Right cardiac atrium (tissue), 5 donors: ENCODE results near the gene BCL2L11. TPM values are rescaled to one million over a fixed set of nuclear protein-coding genes. Genes with fewer than 3 reads are reported as not detected.

Source experiments
- ATAC-seq, 2 donors: fragments of 200-7000 bp; cut with Tn5 transposase; one replicate each; pipeline versions ENCODE4 v1.8.0 to v1.9.1; 2020; ENCODE audit warnings: moderate library complexity in 2 of 2, mild to moderate bottlenecking in 1 of 2
- DNase-seq, 3 donors: peaks; one replicate each; pipeline ENCODE4 v3.0.0-alpha.2; 2020
- H3K27ac ChIP-seq: one replicate; pipeline ENCODE4 v1.5.1; 2013; ENCODE audit warnings: mild to moderate bottlenecking, low read length, control low read depth, moderate library complexity
- H3K27me3 ChIP-seq: one replicate; pipeline ENCODE4 v1.6.1; 2013; ENCODE audit not compliant: control insufficient read depth, insufficient read depth
- H3K4me1 ChIP-seq: one replicate; pipeline ENCODE4 v1.6.1; 2013; ENCODE audit warnings: low read length; ENCODE audit not compliant: control insufficient read depth, insufficient read depth
- H3K4me3 ChIP-seq: one replicate; pipeline ENCODE4 v1.5.1; 2013; ENCODE audit warnings: low read length, control low read depth
- H3K9me3 ChIP-seq: one replicate; pipeline ENCODE4 v1.6.1; 2013; ENCODE audit warnings: low read length; ENCODE audit not compliant: control insufficient read depth
- WGBS: extraction: QIAGEN DNeasy Blood & Tissue Kit; methylation state at CpG from one replicate; pipeline ENCODE4 v1.1.7; 2013; 5-methylcytosine and 5-hydroxymethylcytosine counted together
- intact Hi-C, 4 donors: fragments of 100-400 bp; cut with DNase I; formaldehyde crosslinking; loops; one replicate each; pipeline versions ENCODE4 v1.11.0 to v1.14.0; 2022 to 2023
- polyA plus RNA-seq: library from polyadenylated mRNA; stranded (reverse); fragments of 200-250 nt; gene quantifications from one replicate; pipeline ENCODE4 v1.2.3, GENCODE V29; 2013
- total RNA-seq, 4 donors: library from RNA; stranded (reverse); fragmentation: NEBNext Ultra II Directional; extraction: Animal tissue kit (Norgen Biotek cat#: 25700); gene quantifications; one replicate each; pipeline ENCODE4 v1.2.1, GENCODE V29; 2021
- donor health status: healthy with polysubstance abuse.
- donor health status: DM: no; HTN: yes; CAD: no.
- donor health status: DM: no; HTN: no; CAD: no.
- donor health status: DM: no; HTN: yes; CAD: no; lungs with severe emphysema.
- donor health status: DM: yes; HTN: yes; CAD: no.

BCL2L11 gene
- total and polyA plus RNA-seq, 5 donors = 6.2 to 21.7 (median 15.7) TPM

DNA sequence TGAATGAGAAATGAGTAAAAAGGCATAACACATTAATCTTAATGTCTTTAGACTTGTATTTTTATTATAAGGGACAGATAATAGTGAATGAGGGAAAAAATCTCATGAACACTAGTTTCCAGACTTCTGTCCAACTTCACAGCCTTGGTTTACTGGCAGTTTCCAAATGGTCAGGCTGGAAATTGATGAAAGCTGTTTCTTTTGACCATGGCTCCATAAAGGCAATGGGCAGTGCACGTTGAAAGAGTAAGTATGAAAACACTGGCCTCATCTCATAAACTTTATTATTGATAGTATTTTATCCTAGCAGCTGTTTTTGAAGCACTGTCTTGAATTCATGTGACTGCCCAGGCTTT lies 23.1 kb downstream of the BCL2L11 start:
- intact Hi-C loops = no loop called here
- H3K4me1 ChIP-seq = no peaks in the 10 kb centered on the region
- DNase-seq (no peak), ATAC-seq (no peak)
- no peaks in the 10 kb centered on the region for H3K9me3 ChIP-seq
- no peak overlapping the region for H3K27ac ChIP-seq
- WGBS = 67% methylated on average over 1 of the region's 1 CpG
- no peak overlapping the region for H3K4me3 ChIP-seq
- no peaks in the 10 kb centered on the region for H3K27me3 ChIP-seq

DNA sequence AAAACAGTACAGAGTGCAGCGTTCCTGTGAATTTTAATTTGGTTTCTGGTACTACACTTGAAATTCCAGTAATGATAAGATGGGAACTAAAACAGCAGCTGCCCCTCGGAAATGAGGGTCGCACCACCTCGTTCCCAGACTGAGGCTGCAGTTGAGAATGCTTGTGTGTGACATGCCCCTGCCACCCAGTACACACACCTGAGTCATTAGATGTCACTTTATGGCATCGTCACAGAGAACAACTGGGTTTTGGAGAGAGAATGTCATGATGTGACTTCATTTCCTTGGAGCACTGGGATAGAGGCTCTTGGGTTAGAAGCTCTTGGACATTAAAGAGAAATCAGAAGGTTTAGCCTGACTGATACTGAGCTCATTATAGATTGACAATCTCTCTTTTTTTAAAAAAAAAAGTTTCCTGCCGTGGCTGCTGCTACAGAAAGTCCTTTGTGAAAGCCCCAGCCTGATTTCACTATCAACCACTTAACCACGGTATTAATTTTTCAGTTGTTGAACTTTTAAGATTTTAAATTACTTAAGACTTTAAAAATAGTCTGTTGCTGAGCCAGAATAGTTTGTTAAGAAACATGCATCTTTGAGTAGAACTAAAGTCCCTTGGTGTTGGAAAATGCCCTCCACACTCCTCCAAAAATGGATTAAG lies 24.5 kb downstream of the BCL2L11 start:
- Histone ChIP-seq H3K27ac (no peak overlapping the region), H3K4me3 (no peak overlapping the region), H3K4me1 (no peaks in the 10 kb centered on the region), H3K9me3 (no peaks in the 10 kb centered on the region), H3K27me3 (no peaks in the 10 kb centered on the region)
- WGBS = 79% methylated on average over 7 of the region's 7 CpGs
- ATAC-seq = no peak
- intact Hi-C loops = no loop called here
- no peak for DNase-seq

DNA sequence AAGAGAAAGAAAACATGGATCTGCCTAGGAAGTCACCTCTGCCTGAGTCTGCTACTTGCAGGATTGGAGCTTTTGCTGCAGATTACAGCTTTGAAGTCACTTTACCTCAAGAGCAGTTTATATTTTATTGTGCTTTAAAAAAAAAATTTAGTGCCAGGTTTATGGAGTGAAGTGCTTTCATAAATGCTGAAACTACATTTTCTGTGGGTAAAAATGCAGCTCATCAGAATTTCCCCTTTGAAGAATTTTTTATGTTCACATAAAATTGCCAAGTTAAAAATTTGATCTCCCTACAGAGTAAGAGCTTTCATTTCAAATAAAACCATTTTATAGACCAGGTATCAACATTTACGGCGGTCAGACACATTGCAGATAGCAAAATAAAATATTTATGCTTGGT lies 25.2 kb downstream of the BCL2L11 start:
- Histone ChIP-seq H3K9me3 (no peaks in the 10 kb centered on the region), H3K4me1 (no peaks in the 10 kb centered on the region), H3K4me3 (no peak overlapping the region), H3K27me3 (no peaks in the 10 kb centered on the region), H3K27ac (no peak overlapping the region)
- ATAC-seq (no peak), DNase-seq (no peak)
- intact Hi-C loops = no loop called here
- 100% methylated on average over 2 of the region's 2 CpGs for WGBS

DNA sequence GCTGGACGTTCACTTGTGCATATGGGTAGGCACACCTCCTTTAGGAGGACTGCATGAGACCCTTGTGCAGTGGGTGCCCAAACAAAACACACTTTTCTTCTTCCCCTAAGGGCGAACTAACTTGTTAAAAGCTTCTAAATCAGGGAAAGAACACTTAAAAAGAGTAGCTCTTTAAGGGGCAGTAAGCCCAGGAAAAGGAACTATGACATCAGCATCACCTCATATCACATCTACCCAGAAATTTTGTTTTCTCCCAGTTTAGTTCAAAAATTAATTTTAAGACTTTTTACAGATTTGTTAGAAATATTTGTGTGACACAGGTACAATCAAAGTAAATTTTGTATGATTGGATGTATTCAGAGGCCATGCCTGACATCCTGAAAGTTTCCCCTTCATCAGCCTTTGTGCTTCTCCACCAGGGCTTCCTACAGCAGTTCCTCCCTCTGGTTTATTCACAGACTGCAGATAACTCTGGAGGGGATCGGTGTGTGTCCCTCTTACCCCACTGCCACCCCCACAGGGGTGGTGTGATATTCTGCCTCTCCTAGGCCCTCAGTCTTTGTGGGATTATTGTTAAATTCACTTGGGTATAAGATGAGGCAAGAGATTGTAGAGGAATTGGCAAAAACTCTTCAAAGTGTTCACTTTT lies 27.6 kb downstream of the BCL2L11 start:
- Histone ChIP-seq H3K27ac (no peak overlapping the region), H3K9me3 (no peaks in the 10 kb centered on the region), H3K27me3 (no peaks in the 10 kb centered on the region), H3K4me3 (no peak overlapping the region), H3K4me1 (no peaks in the 10 kb centered on the region)
- DNase-seq = no peak
- 74% methylated on average over 3 of the region's 3 CpGs for WGBS
- intact Hi-C loops = no loop called here
- ATAC-seq = peak in 1 of 2 donors; percentile 37

DNA sequence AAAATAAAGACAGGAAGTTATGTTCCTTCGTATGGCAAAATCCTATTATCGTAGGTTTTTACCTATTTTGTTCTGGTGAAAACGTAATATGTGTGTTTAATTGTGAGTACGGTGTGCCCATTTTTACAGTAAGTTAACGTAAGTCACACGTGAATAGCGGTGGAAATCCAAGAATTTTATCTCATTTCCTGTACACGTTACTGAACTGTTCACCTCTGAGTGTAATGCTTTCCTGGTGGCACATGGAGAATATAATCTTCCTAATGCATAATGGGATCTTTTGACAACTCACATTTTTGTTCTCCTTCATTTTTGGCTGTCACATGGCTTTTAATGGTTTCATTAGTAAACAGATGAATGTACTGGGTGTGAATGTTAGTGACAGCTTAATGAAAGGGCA lies 28.2 kb downstream of the BCL2L11 start:
- Histone ChIP-seq H3K27ac (no peak overlapping the region), H3K27me3 (no peaks in the 10 kb centered on the region), H3K4me3 (no peak overlapping the region), H3K4me1 (no peaks in the 10 kb centered on the region), H3K9me3 (no peaks in the 10 kb centered on the region)
- ATAC-seq (peak in 1 of 2 donors; percentile 48), DNase-seq (no peak)
- intact Hi-C loops = no loop called here
- 54% methylated on average over 8 of the region's 8 CpGs for WGBS

DNA sequence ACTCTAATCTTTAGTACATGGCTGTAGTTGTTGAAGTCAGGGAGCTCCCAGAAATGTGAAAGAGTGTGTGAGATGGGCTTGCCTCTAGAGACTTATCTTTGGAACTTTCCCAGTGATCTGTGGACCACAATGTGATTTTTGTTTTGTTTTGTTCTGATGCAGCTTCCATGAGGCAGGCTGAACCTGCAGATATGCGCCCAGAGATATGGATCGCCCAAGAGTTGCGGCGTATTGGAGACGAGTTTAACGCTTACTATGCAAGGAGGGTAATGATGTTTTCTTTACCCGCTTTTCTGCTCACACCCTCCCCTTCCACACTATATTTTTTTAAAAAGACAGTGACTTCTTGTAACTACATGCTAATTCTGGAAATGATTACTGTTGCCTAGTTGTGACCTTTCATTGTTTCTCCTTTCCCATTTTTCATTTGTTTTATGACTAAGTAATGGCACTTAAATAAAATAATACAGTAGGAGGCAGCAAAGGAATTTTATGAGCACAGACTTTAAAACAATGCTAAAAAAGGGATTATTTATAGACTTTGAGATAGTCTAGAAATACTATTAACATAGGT lies 29.3 kb downstream of the BCL2L11 start:
- ATAC-seq (no peak), DNase-seq (no peak)
- Histone ChIP-seq H3K4me3 (no peak overlapping the region), H3K27ac (no peak overlapping the region), H3K27me3 (no peaks in the 10 kb centered on the region), H3K4me1 (peaks cover 3% of the 10 kb centered on the region), H3K9me3 (no peaks in the 10 kb centered on the region)
- 73% methylated on average over 7 of the region's 7 CpGs for WGBS
- intact Hi-C loops = no loop called here

DNA sequence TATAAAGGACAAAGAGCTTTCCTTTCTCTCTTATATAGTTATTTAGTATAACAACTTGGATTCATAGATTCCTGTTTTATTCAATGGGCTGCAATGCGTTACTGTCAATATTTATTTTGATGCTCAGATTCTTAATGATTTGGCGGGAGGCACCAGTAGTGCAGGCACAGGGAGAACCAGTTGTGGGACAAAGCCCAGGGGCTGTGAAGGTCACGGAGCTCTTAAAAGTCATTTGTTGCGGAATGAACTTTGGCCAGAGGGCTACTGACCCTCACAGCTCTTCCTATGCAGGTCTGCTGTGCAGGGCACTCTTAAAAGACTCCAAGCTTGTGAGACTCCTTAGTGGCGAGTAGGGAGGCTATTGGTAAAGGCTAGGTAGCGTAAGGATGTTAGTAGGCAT lies 34.0 kb downstream of the BCL2L11 start:
- ATAC-seq = no peak
- Histone ChIP-seq H3K9me3 (no peaks in the 10 kb centered on the region), H3K4me1 (peaks cover 11% of the 10 kb centered on the region), H3K27ac (no peak overlapping the region), H3K27me3 (no peaks in the 10 kb centered on the region), H3K4me3 (no peak overlapping the region)
- intact Hi-C loops = no loop called here
- WGBS = 97% methylated on average over 6 of the region's 6 CpGs
- no peak for DNase-seq

DNA sequence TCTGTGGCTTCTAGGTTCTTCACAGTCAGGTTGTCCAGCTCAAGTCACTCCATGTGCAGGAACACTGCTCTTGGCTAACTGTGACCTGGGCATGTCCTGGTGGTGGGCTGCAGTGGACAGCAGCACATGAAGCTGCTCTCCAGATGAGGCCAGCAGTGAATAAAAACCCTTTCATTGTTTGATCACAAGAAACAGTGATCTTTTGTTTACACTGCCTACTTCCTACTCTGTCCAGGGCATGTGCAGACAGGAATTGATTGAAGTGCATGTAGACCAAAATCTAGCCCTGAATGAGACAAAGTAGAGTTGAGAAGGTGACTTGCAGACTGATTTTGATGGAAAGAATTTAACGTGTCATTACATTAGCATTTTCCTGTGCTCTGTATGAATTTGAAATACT lies 34.9 kb downstream of the BCL2L11 start:
- 81% methylated on average over 1 of the region's 1 CpG for WGBS
- intact Hi-C loops = no loop called here

DNA sequence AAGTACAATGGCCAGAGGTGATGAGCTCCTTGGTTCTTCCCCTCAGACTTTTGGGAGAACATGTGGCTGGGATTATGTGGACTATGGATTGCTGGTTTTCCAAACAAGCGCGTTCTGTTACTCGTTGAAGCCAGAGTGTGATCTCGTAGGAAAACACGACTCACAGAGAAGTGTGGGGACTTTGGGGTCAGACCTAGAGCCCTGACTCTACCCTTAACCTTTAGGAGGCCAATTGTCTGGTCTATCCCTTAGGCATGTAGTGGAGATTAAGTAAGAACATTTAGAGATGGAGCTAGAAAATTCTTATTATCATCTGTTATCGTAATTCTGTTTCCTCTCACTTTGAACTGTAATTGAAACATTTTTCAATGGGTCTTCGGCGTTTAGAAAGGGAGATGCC lies 35.8 kb downstream of the BCL2L11 start:
- Histone ChIP-seq H3K4me3 (no peak overlapping the region), H3K9me3 (no peaks in the 10 kb centered on the region), H3K27ac (no peak overlapping the region), H3K27me3 (no peaks in the 10 kb centered on the region), H3K4me1 (peaks cover 13% of the 10 kb centered on the region)
- ATAC-seq (no peak), DNase-seq (no peak)
- WGBS = 88% methylated on average over 8 of the region's 8 CpGs
- intact Hi-C loops = no loop called here

More for the DNA sequence above, 34.9 kb downstream of the BCL2L11 start:
- Histone ChIP-seq H3K4me3 (no peak overlapping the region), H3K27me3 (no peaks in the 10 kb centered on the region), H3K4me1 (peaks cover 11% of the 10 kb centered on the region), H3K9me3 (no peaks in the 10 kb centered on the region), H3K27ac (no peak overlapping the region)
- DNase-seq (no peak), ATAC-seq (no peak)

DNA sequence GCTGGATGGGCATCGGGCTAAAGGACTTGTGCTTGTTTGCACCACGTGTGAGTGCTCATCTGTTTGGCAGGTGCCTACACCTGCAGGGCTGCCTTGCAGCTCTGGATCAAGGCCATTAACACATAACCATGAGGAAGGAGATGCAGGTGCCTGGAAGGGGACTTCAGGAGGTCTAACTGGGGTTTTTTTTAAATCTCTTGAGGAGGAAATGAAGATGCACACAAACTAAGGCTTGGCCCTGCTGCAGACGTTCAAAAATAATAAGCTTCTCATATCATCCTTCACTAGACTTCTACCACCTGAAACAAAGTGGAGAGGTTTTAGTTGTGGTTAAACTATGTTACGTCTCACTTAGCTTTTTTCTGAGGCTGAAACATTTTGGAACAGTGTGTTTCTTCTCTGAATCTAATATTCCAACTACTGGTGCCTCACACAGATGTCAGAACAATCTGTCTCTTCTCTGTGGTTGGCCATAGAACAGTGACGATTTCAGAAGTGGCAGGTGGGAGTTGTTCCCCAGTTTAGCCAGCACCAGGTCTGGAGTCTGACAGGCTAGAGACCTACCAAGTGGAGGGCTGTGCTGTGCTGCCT lies 36.5 kb downstream of the BCL2L11 start:
- Histone ChIP-seq H3K9me3 (no peaks in the 10 kb centered on the region), H3K4me3 (no peak overlapping the region), H3K27ac (no peak overlapping the region), H3K4me1 (peaks cover 14% of the 10 kb centered on the region), H3K27me3 (no peaks in the 10 kb centered on the region)
- DNase-seq (no peak), ATAC-seq (no peak)
- intact Hi-C loops = no loop called here
- 80% methylated on average over 5 of the region's 5 CpGs for WGBS

DNA sequence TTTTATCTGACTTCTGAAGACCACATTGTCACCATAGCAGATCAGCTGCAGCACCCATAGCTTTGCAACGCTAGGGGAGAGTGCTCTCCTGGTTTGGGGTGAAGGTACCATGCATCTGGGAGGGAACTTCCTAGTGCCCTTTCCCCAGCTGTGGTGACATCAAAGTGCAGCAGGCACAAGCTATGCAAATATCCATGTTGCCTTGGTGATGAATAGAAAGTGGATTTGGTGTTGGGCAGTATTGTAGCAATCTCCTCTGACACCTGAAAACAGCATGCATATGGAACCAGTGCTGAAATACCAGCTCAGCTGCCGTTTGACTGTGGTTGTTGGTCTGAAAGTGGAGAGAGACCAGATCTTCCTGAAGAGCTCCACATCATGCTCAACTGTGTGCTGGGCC lies 37.1 kb downstream of the BCL2L11 start:
- Histone ChIP-seq H3K27me3 (no peaks in the 10 kb centered on the region), H3K27ac (no peak overlapping the region), H3K4me3 (no peak overlapping the region), H3K9me3 (no peaks in the 10 kb centered on the region), H3K4me1 (peaks cover 17% of the 10 kb centered on the region)
- DNase-seq (no peak), ATAC-seq (no peak)
- WGBS = 87% methylated on average over 2 of the region's 2 CpGs
- intact Hi-C loops = no loop called here
